Natural killer cell (primary cell): Measurements from ENCODE around the gene NHS. TPM values are rescaled to one million over a fixed set of nuclear protein-coding genes. Genes with fewer than 3 reads are reported as not detected.

ENCODE experiments used
- ATAC-seq, 3 donors: fragments of 150-1000 bp in 2 of 3; fragments of 200-7000 bp in 1 of 3; cut with Tn5 transposase; 1 replicate in 1 of 3; 2 replicates in 2 of 3; pipeline ENCODE4 v1.10.0; 2021; ENCODE audit warnings: mild to moderate bottlenecking in 2 of 3, moderate library complexity in 2 of 3
- DNase-seq, 2 donors: peaks; one replicate each; pipeline versions ENCODE4 v3.0.0 to v3.0.0-alpha.2; 2013 to 2021; ENCODE audit warnings: mixed read lengths in 1 of 2
- H3K27ac ChIP-seq: one replicate; pipeline ENCODE4 v1.5.1; 2013; ENCODE audit warnings: mild to moderate bottlenecking, low read length
- H3K27me3 ChIP-seq: one replicate; pipeline ENCODE4 v1.6.1; 2013; ENCODE audit warnings: low read length; ENCODE audit not compliant: control insufficient read depth, insufficient read depth
- H3K36me3 ChIP-seq: one replicate; pipeline ENCODE4 v1.6.1; 2013; ENCODE audit warnings: low read length; ENCODE audit not compliant: control insufficient read depth, insufficient read depth
- H3K4me1 ChIP-seq: one replicate; pipeline ENCODE4 v1.6.1; 2013; ENCODE audit warnings: low read length; ENCODE audit not compliant: control insufficient read depth, insufficient read depth
- H3K4me3 ChIP-seq: one replicate; pipeline ENCODE4 v1.5.1; 2013; ENCODE audit warnings: low read length
- H3K9me3 ChIP-seq: one replicate; pipeline ENCODE4 v1.6.1; 2013; ENCODE audit warnings: low read length; ENCODE audit not compliant: control insufficient read depth, insufficient read depth
- H3K27ac Mint-ChIP-seq, 2 donors: one replicate each; pipeline ENCODE4 v1.8.0; 2022; ENCODE audit warnings: mild to moderate bottlenecking in 2 of 2, mixed read lengths in 2 of 2, moderate library complexity in 1 of 2
- H3K27me3 Mint-ChIP-seq, 2 donors: one replicate each; pipeline ENCODE4 v1.8.0; 2022; ENCODE audit warnings: low read depth in 2 of 2, mixed read lengths in 2 of 2
- H3K36me3 Mint-ChIP-seq: one replicate; pipeline ENCODE4 v1.8.0; 2022; ENCODE audit warnings: mixed read lengths
- H3K4me1 Mint-ChIP-seq, 2 donors: one replicate each; pipeline ENCODE4 v1.8.0; 2022; ENCODE audit warnings: mixed read lengths in 2 of 2
- H3K4me3 Mint-ChIP-seq: one replicate; pipeline ENCODE4 v1.8.0; 2022; ENCODE audit warnings: mild to moderate bottlenecking, moderate library complexity, mixed read lengths
- H3K9me3 Mint-ChIP-seq, 2 donors: one replicate each; pipeline ENCODE4 v1.8.0; 2022; ENCODE audit warnings: mixed read lengths in 2 of 2
- CTCF ChIP-seq: fragments of 200-600 bp; IDR thresholded peaks from one replicate; pipeline ENCODE4 v1.8.0; 2022; ENCODE audit warnings: antibody characterized with exemption
- WGBS: methylation state at CpG from one replicate; pipeline ENCODE4 v1.1.7; 2013; ENCODE audit warnings: missing lambda C conversion rate; ENCODE audit not compliant: insufficient coverage; 5-methylcytosine and 5-hydroxymethylcytosine counted together
- intact Hi-C: fragments of 100-400 bp; cut with micrococcal nuclease; formaldehyde crosslinking; loops from one replicate; pipeline ENCODE4 v1.14.2; 2022
- total RNA-seq, 4 donors: library from RNA; stranded (reverse); fragments of 120-200 nt in 1 of 4; gene quantifications; one replicate each; pipeline versions ENCODE4 v1.2.3 to v1.2.4, GENCODE V29; 2013 to 2022

NHS gene
- total RNA-seq, 3 donors from 2014 or later (not counting 1 experiment from before 2014, with no cell fraction given) = 0.05 to 0.28 TPM; not detected in 1

- Mint-ChIP-seq H3K9me3 (no peaks in the 10 kb centered on the region), H3K27ac (no peak overlapping the region), H3K36me3 (no peaks in the 10 kb centered on the region), H3K27me3 (peaks cover 0 to 7% of the 10 kb centered on the region in 2 donors), H3K4me3 (no peak overlapping the region), H3K4me1 (peaks cover 0 to 22% of the 10 kb centered on the region in 2 donors)
- 90% methylated on average over 1 of the region's 5 CpGs for WGBS
- DNase-seq (no peak), ATAC-seq (no peak)
- Histone ChIP-seq H3K4me1 (peaks cover 5% of the 10 kb centered on the region), H3K4me3 (no peak overlapping the region), H3K36me3 (no peaks in the 10 kb centered on the region), H3K27ac (no peak overlapping the region), H3K9me3 (no peaks in the 10 kb centered on the region), H3K27me3 (no peaks in the 10 kb centered on the region)
- intact Hi-C loops = no loop called here
- no peak for TF ChIP-seq CTCF
Observed at GRCh38 chrX:17552044-17552650, 177.1 kb downstream of the NHS start.

- no peak for ATAC-seq
- intact Hi-C loops = no loop called here
- H3K27me3 Mint-ChIP-seq = peaks cover 0 to 7% of the 10 kb centered on the region in 2 donors
- 80% methylated on average over 3 of the region's 6 CpGs for WGBS
- Histone ChIP-seq H3K36me3 (no peaks in the 10 kb centered on the region), H3K9me3 (no peaks in the 10 kb centered on the region), H3K27me3 (no peaks in the 10 kb centered on the region), H3K4me1 (peaks cover 5% of the 10 kb centered on the region), H3K4me3 (no peak overlapping the region), H3K27ac (no peak overlapping the region)
- H3K4me3 Mint-ChIP-seq = no peak overlapping the region
- H3K4me1 Mint-ChIP-seq = peaks cover 0 to 19% of the 10 kb centered on the region in 2 donors
- DNase-seq = no peak
- no peak overlapping the region for H3K27ac Mint-ChIP-seq
- H3K9me3 Mint-ChIP-seq = no peaks in the 10 kb centered on the region
- H3K36me3 Mint-ChIP-seq = no peaks in the 10 kb centered on the region
- no peak for TF ChIP-seq CTCF
Observed at GRCh38 chrX:17553469-17553868, 178.5 kb downstream of the NHS start.

GRCh38 chrX:17553961-17554482, 179.0 kb downstream of the NHS start:
- peaks cover 0 to 7% of the 10 kb centered on the region in 2 donors for H3K27me3 Mint-ChIP-seq
- no peaks in the 10 kb centered on the region for H3K9me3 Mint-ChIP-seq

More at GRCh38 chrX:17553961-17554482, 179.0 kb downstream of the NHS start:
- Mint-ChIP-seq H3K27ac (no peak overlapping the region), H3K36me3 (no peaks in the 10 kb centered on the region), H3K4me1 (peaks cover 0 to 13% of the 10 kb centered on the region in 2 donors), H3K4me3 (no peak overlapping the region)
- no peak for TF ChIP-seq CTCF
- peaks cover 5% of the 10 kb centered on the region for H3K4me1 ChIP-seq
- ATAC-seq = no peak
- no peaks in the 10 kb centered on the region for H3K9me3 ChIP-seq
- no peak overlapping the region for H3K4me3 ChIP-seq
- H3K27me3 ChIP-seq = no peaks in the 10 kb centered on the region
- H3K27ac ChIP-seq = no peak overlapping the region
- H3K36me3 ChIP-seq = no peaks in the 10 kb centered on the region
- intact Hi-C loops = no loop called here
- DNase-seq = no peak
- WGBS = 83% methylated on average over 4 of the region's 6 CpGs
